Measurements from ENCODE around the gene RBM28. TPM values are rescaled to one million over a fixed set of nuclear protein-coding genes. Genes with fewer than 3 reads are reported as not detected.

RBM28 gene
- total RNA-seq, 4 donors from 2014 or later: 14.4 to 226 (median 44.0) TPM

GRCh38 chr7:128253701-128254100, 90.0 kb downstream of the RBM28 start:
- Histone ChIP-seq H3K4me1 (no peaks in the 10 kb centered on the region), H3K36me3 (no peaks in the 10 kb centered on the region)
- intact Hi-C loops (cut with DNase I; ENCODE audit: low total_unique reads): no loop called here

GRCh38 chr7:128251337-128251736, 92.4 kb downstream of the RBM28 start:
- TF ChIP-seq POLR2A (IDR thresholded peaks at IDR 0.05) (no peak), CTCF (IDR thresholded peaks at IDR 0.05) (no peak)
- DNase-seq: no peak
- intact Hi-C loops (cut with DNase I; ENCODE audit: low total_unique reads): no loop called here
- Histone ChIP-seq H3K9me3 (no peaks in the 10 kb centered on the region), H3K27me3 (no peaks in the 10 kb centered on the region), H3K4me1 (no peaks in the 10 kb centered on the region), H3K36me3 (no peaks in the 10 kb centered on the region), H3K27ac (no peak overlapping the region), H3K4me3 (no peak overlapping the region)

More at GRCh38 chr7:128253701-128254100, 90.0 kb downstream of the RBM28 start:
- TF ChIP-seq CTCF (IDR thresholded peaks at IDR 0.05) (no peak), POLR2A (IDR thresholded peaks at IDR 0.05) (no peak)
- DNase-seq: no peak
- no peak overlapping the region for H3K4me3 ChIP-seq
- no peaks in the 10 kb centered on the region for H3K27me3 ChIP-seq
- no peaks in the 10 kb centered on the region for H3K9me3 ChIP-seq
- no peak overlapping the region for H3K27ac ChIP-seq

Small RNAs within 50 kb of the gene (small RNA-seq; reads per million reads assigned to genes)
- gene RNU7-27P: not detected

Other genes starting within 250 kb of the RBM28 start
- not detected for gene LEP, start 102.6 kb downstream of the RBM28 start, total RNA-seq
- gene PRRT4, start 17.8 kb upstream of the RBM28 start, total RNA-seq: 1 to 10 TPM in 2 of 4 donors, not detected in 2; 1.3 to 1.7 TPM
- gene IMPDH1, start 66.1 kb upstream of the RBM28 start, total RNA-seq: 10 to 100 TPM; 11.9 to 53.3 (median 32.8) TPM
- gene HILPDA, start 112.0 kb upstream of the RBM28 start, total RNA-seq: 10 to 100 TPM; 14.4 to 55.6 (median 31.3) TPM
- 10 to 100 TPM; 15.0 to 45.7 (median 26.5) TPM for gene METTL2B, start 132.8 kb upstream of the RBM28 start, total RNA-seq